Uterus (tissue), 2 donors: ENCODE measurements around the gene HSDL2.

Experiments
- CTCF ChIP-seq, 4 experiments: fragments of 200-600 bp in 2 of 4; fragments of 450-650 bp in 2 of 4; sonication (generic) in 2 of 4; IDR thresholded peaks; one replicate each; pipeline ENCODE4 v1.5.1; 2016 to 2019; ENCODE audit warnings: antibody characterized with exemption in 4 of 4, mild to moderate bottlenecking in 2 of 4, moderate library complexity in 1 of 4
- POLR2A ChIP-seq, 2 donors: fragments of 450-650 bp; IDR thresholded peaks; one replicate each; pipeline ENCODE4 v1.6.1; 2016; ENCODE audit warnings: antibody characterized with exemption in 2 of 2, mild to moderate bottlenecking in 1 of 2, moderate library complexity in 1 of 2

GRCh38 chr9:112387115-112387514, 7.2 kb downstream of the HSDL2 start:
- TF ChIP-seq CTCF (IDR thresholded peaks at IDR 0.05) (no peak), POLR2A (IDR thresholded peaks at IDR 0.05) (no peak)
